Prostate gland (tissue), 2 donors: Measurements from ENCODE around the gene RAB28.

Experiments used
- POLR2A ChIP-seq: fragments of 450-650 bp; IDR thresholded peaks from one replicate; pipeline ENCODE4 v1.6.1; 2016; ENCODE audit warnings: antibody characterized with exemption, mild to moderate bottlenecking
- TF ChIP-seq, protein P1 (sequence below), 4 experiments: fragments of 200-600 bp in 2 of 4; fragments of 450-650 bp in 2 of 4; sonication (generic) in 2 of 4; IDR thresholded peaks; 1 replicate in 3 of 4; 2 replicates in 1 of 4; pipeline ENCODE4 v1.5.1; 2016 to 2019; ENCODE audit warnings: antibody characterized with exemption in 4 of 4, mild to moderate bottlenecking in 2 of 4, moderate library complexity in 2 of 4

DNA sequence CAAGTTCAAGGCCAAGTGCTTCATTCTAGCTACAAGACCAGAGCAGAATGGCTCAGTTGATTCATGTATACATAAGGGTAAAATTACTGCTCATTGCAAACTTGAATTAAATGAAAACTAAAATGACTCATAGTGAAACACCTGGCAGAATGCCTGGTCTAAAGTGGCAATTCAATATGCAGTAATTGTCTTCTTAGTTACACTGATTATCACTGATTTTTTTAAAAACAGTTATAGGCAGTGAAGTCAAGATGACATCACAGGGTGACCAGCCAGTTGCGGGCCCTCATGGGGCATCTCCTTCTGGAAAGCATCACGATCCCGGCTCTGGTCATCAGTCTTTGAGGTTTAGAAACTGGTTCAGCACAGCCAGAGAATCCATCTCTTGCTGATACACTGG, 154.2 kb downstream of the RAB28 start:
- TF ChIP-seq, protein P1, sequence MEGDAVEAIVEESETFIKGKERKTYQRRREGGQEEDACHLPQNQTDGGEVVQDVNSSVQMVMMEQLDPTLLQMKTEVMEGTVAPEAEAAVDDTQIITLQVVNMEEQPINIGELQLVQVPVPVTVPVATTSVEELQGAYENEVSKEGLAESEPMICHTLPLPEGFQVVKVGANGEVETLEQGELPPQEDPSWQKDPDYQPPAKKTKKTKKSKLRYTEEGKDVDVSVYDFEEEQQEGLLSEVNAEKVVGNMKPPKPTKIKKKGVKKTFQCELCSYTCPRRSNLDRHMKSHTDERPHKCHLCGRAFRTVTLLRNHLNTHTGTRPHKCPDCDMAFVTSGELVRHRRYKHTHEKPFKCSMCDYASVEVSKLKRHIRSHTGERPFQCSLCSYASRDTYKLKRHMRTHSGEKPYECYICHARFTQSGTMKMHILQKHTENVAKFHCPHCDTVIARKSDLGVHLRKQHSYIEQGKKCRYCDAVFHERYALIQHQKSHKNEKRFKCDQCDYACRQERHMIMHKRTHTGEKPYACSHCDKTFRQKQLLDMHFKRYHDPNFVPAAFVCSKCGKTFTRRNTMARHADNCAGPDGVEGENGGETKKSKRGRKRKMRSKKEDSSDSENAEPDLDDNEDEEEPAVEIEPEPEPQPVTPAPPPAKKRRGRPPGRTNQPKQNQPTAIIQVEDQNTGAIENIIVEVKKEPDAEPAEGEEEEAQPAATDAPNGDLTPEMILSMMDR (IDR thresholded peaks at IDR 0.05): no peak
- no peak for TF ChIP-seq POLR2A
